Nephron (organoid): ENCODE measurements around the gene GALNTL6.
"Not testable (repeated sequence)": the region's sequence is repeated elsewhere in the genome, so short reads cannot be mapped to it uniquely, and the experiment has no call there.

ENCODE experiments used
- H3K27ac Mint-ChIP-seq, 3 experiments: 2 replicates each; pipeline ENCODE4 v1.8.0; 2020; ENCODE audit warnings: mixed read lengths in 3 of 3, mild to moderate bottlenecking in 2 of 3, moderate library complexity in 1 of 3
- H3K27me3 Mint-ChIP-seq: 2 replicates; pipeline ENCODE4 v1.8.0; 2021; ENCODE audit warnings: low read depth, mild to moderate bottlenecking, moderate library complexity, mixed read lengths
- H3K36me3 Mint-ChIP-seq: 2 replicates; pipeline ENCODE4 v1.8.0; 2020; ENCODE audit warnings: low read depth, mixed read lengths
- H3K4me1 Mint-ChIP-seq: 2 replicates; pipeline ENCODE4 v1.8.0; 2020; ENCODE audit warnings: mixed read lengths
- H3K4me3 Mint-ChIP-seq, 3 experiments: 2 replicates each; pipeline ENCODE4 v1.8.0; 2020; ENCODE audit warnings: mild to moderate bottlenecking in 3 of 3, mixed read lengths in 3 of 3, moderate library complexity in 2 of 3
- H3K9me3 Mint-ChIP-seq: 2 replicates; pipeline ENCODE4 v1.8.0; 2020; ENCODE audit warnings: mixed read lengths
- TF ChIP-seq, protein P1 (sequence below), 3 experiments: fragments of 200-600 bp; sonication (generic); IDR thresholded peaks; one replicate each; pipeline ENCODE4 v1.5.0; 2021; ENCODE audit warnings: antibody characterized with exemption in 3 of 3; ENCODE audit not compliant: unreplicated experiment in 3 of 3

The GALNTL6 gene

DNA sequence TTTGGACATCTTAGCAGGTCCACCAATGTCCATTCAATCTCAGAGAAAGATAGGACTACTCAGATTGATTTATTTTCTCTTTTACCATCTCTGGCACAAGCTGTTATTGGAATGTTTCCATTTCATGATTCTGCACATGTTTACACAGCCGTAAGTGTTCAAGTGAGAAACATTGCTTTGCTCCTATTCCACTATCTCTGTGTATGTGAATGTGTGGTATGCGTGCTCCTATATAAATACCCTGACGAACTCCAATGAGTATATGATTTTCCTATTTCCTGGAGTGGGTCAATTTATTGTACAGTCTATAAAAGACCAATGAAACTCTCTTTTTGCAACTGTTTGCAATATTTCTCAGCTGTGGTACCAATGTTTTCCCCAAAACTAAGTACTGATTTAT lies 1134.4 kb downstream of the GALNTL6 start:
- no peaks in the 10 kb centered on the region for H3K36me3 Mint-ChIP-seq
- TF ChIP-seq, protein P1, sequence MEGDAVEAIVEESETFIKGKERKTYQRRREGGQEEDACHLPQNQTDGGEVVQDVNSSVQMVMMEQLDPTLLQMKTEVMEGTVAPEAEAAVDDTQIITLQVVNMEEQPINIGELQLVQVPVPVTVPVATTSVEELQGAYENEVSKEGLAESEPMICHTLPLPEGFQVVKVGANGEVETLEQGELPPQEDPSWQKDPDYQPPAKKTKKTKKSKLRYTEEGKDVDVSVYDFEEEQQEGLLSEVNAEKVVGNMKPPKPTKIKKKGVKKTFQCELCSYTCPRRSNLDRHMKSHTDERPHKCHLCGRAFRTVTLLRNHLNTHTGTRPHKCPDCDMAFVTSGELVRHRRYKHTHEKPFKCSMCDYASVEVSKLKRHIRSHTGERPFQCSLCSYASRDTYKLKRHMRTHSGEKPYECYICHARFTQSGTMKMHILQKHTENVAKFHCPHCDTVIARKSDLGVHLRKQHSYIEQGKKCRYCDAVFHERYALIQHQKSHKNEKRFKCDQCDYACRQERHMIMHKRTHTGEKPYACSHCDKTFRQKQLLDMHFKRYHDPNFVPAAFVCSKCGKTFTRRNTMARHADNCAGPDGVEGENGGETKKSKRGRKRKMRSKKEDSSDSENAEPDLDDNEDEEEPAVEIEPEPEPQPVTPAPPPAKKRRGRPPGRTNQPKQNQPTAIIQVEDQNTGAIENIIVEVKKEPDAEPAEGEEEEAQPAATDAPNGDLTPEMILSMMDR (IDR thresholded peaks at IDR 0.05; ENCODE audit: unreplicated experiment in 3 of 3) = no peak
- no peaks in the 10 kb centered on the region for H3K4me1 Mint-ChIP-seq
- H3K27ac Mint-ChIP-seq = no peak overlapping the region
- H3K27me3 Mint-ChIP-seq = no peaks in the 10 kb centered on the region
- no peak overlapping the region for H3K4me3 Mint-ChIP-seq
- H3K9me3 Mint-ChIP-seq = no peaks in the 10 kb centered on the region

DNA sequence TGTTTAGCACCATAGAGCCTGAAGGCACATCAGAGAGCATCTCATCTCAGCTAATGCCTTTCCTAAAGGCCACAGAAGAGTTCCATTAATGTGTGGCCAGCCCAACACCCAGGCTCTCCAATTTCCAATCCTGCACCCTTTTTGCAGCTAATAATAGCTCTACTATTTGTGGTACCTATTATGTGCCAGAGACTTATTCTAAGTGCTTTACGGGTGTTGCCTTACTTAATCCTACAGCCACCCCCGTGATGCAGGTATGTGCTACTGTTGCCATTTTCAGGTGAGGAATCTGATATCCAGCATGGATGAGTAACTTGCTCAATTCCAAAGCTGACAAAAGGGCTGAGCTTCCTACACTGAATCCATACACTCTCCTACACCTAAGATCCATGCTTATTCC lies 1137.8 kb downstream of the GALNTL6 start:
- Mint-ChIP-seq H3K4me3 (no peak overlapping the region), H3K27ac (no peak overlapping the region), H3K27me3 (no peaks in the 10 kb centered on the region), H3K36me3 (no peaks in the 10 kb centered on the region), H3K4me1 (no peaks in the 10 kb centered on the region), H3K9me3 (no peaks in the 10 kb centered on the region)
- TF ChIP-seq, protein P1 (IDR thresholded peaks at IDR 0.05; ENCODE audit: unreplicated experiment in 3 of 3) = no peak

DNA sequence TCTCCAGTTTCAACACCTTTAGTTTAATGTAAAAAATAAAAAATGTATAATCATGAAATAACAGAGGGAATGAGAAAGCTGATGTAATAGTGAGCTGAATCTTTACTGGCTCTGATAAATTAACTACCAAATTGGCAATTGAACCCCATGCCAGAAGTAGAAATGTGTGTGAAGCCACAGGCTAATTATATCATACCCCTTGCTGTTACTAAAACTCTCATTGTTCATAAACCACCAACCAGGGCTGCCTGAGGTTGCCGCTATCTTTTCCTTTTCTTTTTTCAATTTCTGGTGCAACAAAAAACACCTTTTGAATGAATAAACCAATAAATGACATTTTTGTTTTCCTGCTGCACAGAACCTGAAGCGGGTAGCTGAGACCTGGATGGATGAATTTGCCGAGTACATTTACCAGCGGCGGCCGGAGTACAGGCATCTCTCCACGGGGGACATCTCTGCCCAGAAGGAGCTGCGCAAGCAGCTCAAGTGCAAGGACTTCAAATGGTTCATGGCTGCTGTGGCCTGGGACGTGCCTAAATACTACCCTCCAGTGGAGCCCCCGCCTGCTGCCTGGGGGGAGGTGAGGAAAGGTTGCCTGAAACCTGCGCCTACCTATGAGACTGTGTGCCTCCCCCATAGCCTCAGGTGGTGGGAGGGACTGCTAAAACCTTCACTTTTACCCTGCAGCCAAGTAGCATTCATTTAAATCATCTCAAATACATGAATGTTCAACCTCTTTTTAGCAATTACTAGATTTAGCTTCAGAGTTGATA lies 1138.7 kb downstream of the GALNTL6 start:
- Mint-ChIP-seq H3K27ac (no peak overlapping the region), H3K27me3 (no peaks in the 10 kb centered on the region)

DNA sequence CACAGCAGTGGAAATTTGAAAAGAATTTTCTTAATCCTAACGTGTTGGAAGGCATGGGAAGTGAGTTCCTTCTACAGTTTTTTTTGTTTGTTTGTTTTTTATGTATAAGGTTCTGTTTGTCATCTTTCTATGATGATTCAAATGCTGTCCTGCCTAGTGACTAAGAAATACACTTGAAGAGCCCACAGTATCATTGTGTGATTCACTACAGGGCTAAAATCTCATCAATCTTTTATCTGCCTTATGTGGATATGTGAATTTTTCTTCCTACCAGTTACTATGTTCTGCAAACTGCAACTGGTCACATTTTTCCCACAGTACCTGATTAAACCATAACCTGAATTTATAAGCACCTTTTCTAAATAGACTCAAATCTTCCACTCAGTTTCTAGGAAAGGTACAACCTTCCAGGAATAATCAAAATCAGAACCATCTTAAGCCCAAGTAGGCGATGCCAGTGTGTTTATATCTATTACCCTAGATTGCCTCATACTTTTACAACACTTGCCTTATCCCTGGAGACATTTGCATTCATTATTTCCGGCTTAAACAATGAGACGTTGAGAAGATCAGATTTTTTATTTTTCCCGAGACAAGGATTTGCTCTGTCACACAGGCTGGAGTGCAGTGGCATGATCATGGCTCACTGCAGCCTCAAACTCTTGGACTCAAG lies 1140.8 kb downstream of the GALNTL6 start:
- Mint-ChIP-seq H3K27ac (no peak overlapping the region), H3K4me3 (no peak overlapping the region), H3K36me3 (no peaks in the 10 kb centered on the region)

More for the DNA sequence above, 1138.7 kb downstream of the GALNTL6 start:
- Mint-ChIP-seq H3K9me3 (no peaks in the 10 kb centered on the region), H3K4me3 (no peak overlapping the region), H3K36me3 (no peaks in the 10 kb centered on the region), H3K4me1 (no peaks in the 10 kb centered on the region)
- TF ChIP-seq, protein P1 (IDR thresholded peaks at IDR 0.05; ENCODE audit: unreplicated experiment in 3 of 3) = no peak

DNA sequence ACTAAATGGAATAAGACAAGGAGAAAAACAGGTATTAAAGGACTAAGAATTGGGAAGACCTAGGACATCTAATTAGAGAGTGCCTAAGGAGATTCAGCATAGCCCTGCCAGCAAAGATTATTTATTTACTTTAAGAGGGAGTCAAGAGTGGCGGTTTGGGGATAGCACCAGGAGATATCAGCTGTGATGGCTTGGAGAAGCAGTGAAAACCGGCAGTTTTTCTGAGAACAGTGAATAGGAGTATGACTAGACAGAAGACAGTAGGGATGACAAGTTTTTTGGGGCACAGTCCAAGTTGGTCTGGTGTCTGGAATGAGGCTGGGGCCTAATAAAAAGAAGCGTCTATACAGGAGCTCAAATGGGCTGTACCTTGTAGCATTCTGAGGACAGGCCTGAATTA lies 1143.1 kb downstream of the GALNTL6 start:
- not testable (repeated sequence) for H3K4me1 Mint-ChIP-seq, H3K27me3 Mint-ChIP-seq, H3K9me3 Mint-ChIP-seq, H3K27ac Mint-ChIP-seq, H3K36me3 Mint-ChIP-seq, H3K4me3 Mint-ChIP-seq

More for the DNA sequence above, 1140.8 kb downstream of the GALNTL6 start:
- TF ChIP-seq, protein P1 (IDR thresholded peaks at IDR 0.05; ENCODE audit: unreplicated experiment in 3 of 3) = no peak
- H3K27me3 Mint-ChIP-seq = no peaks in the 10 kb centered on the region
- no peaks in the 10 kb centered on the region for H3K4me1 Mint-ChIP-seq
- no peaks in the 10 kb centered on the region for H3K9me3 Mint-ChIP-seq

DNA sequence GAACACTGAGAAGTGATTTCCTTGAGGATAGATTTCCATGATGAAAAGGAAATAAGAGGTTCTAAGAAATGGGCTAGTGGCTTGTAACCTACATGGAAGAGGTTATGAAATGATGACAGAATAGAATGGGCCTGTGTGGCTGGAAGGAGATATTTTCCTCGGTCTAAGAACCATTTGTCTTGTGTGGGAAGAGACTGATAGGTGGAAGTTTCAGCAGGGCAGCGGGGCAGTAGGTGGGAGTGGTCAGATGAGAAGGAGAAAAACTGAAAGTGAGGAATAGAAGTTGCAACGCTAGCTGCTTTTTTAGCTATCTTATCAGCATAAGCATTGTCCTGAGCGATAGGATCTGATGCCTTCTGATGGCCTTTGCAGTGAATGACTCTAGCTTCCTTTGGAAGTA lies 1144.0 kb downstream of the GALNTL6 start:
- H3K27me3 Mint-ChIP-seq = peaks cover 4% of the 10 kb centered on the region

More for the DNA sequence above, 1144.0 kb downstream of the GALNTL6 start:
- Mint-ChIP-seq H3K27ac (no peak overlapping the region), H3K36me3 (no peaks in the 10 kb centered on the region), H3K4me1 (no peaks in the 10 kb centered on the region), H3K4me3 (no peak overlapping the region), H3K9me3 (no peaks in the 10 kb centered on the region)
- TF ChIP-seq, protein P1 (IDR thresholded peaks at IDR 0.05; ENCODE audit: unreplicated experiment in 3 of 3) = no peak
